ENCODE measurements around the gene DNAJC25. TPM values are rescaled to one million over a fixed set of nuclear protein-coding genes. Genes with fewer than 3 reads are reported as not detected.

The DNAJC25 gene
- 7.4 TPM for total RNA-seq (ENCODE audit: unreplicated experiment)
- long read RNA-seq, partial matches to known transcripts = 1 of 5 reads
- long read RNA-seq, other reads (novel, unspliced or antisense) = 0 of 5 reads

DNA sequence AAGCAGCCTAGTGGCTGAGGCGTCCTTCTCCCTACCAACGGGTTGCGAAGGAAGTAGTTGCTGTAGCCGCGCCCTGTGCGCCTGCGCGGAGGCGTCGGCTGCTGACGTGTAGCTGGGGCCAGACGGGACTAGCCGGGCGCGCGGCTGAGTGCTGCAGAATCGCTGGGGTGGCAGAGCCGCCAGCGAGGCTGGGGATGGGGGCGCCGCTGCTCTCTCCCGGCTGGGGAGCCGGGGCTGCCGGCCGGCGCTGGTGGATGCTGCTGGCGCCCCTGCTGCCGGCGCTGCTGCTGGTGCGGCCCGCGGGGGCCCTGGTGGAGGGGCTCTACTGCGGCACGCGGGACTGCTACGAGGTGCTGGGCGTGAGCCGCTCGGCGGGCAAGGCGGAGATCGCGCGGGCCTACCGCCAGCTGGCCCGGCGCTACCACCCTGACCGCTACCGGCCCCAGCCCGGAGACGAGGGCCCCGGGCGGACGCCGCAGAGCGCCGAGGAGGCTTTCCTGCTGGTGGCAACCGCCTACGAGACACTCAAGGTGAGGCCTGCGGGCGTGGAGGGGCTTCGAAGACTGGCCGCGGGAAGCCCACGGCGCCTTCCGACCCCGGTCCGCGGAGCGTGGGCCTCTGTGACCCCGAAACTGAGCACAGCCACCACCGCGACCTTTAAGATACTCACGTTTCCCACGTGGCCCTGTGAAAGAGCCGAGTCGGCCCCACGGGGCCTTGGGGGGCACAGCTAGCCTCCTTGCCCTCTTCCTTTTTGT lies at the start of gene DNAJC25:
Gene DNAJC25 (plus strand): TSS at position 121 of the 758 bp plus-strand sequence. CDS start 74 bp downstream, at position 195.
- peak; percentile 97 for DNase-seq
- Mint-ChIP-seq H3K27me3 (ENCODE audit: unreplicated experiment) (peaks cover 10% of the 10 kb centered on the region), H3K9me3 (ENCODE audit: unreplicated experiment) (peaks cover 16% of the 10 kb centered on the region), H3K4me1 (ENCODE audit: low read depth, unreplicated experiment) (peaks cover 14% of the 10 kb centered on the region), H3K4me3 (ENCODE audit: unreplicated experiment) (peak within 1 kb of the TSS; percentile 98), H3K27ac (ENCODE audit: unreplicated experiment) (peak within 1 kb of the TSS; percentile 93), H3K36me3 (ENCODE audit: unreplicated experiment) (no peaks in the 10 kb centered on the region)
- TF ChIP-seq, protein P1, sequence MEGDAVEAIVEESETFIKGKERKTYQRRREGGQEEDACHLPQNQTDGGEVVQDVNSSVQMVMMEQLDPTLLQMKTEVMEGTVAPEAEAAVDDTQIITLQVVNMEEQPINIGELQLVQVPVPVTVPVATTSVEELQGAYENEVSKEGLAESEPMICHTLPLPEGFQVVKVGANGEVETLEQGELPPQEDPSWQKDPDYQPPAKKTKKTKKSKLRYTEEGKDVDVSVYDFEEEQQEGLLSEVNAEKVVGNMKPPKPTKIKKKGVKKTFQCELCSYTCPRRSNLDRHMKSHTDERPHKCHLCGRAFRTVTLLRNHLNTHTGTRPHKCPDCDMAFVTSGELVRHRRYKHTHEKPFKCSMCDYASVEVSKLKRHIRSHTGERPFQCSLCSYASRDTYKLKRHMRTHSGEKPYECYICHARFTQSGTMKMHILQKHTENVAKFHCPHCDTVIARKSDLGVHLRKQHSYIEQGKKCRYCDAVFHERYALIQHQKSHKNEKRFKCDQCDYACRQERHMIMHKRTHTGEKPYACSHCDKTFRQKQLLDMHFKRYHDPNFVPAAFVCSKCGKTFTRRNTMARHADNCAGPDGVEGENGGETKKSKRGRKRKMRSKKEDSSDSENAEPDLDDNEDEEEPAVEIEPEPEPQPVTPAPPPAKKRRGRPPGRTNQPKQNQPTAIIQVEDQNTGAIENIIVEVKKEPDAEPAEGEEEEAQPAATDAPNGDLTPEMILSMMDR (IDR thresholded peaks at IDR 0.05; ENCODE audit: partially characterized antibody, unreplicated experiment) = no peak

DNA sequence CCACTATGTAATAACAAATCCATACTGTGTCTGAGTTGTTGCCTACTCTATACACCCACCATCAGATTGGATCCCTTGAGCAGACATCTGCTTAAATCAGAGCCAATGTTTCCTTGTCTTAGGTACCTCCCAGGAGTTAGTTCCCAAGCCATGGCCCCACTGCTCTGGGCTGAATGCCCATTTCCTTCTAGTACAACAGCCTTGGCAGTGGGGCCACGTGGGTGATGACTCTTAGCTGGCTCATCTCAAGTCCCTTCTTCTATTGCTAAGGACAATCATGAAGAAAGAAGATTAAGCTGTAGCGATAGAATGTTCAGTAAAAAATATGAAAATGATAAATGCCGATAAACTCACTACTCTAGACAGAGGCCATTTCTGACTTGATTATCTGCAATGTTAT lies 48.2 kb upstream of the DNAJC25 start:
- Mint-ChIP-seq H3K9me3 (ENCODE audit: unreplicated experiment) (peaks cover 2% of the 10 kb centered on the region), H3K36me3 (ENCODE audit: unreplicated experiment) (no peaks in the 10 kb centered on the region), H3K27ac (ENCODE audit: unreplicated experiment) (no peak overlapping the region), H3K4me1 (ENCODE audit: low read depth, unreplicated experiment) (no peaks in the 10 kb centered on the region), H3K27me3 (ENCODE audit: unreplicated experiment) (no peaks in the 10 kb centered on the region), H3K4me3 (ENCODE audit: unreplicated experiment) (no peak overlapping the region)
- no peak for DNase-seq
- TF ChIP-seq, protein P1 (IDR thresholded peaks at IDR 0.05; ENCODE audit: partially characterized antibody, unreplicated experiment) = no peak

DNA sequence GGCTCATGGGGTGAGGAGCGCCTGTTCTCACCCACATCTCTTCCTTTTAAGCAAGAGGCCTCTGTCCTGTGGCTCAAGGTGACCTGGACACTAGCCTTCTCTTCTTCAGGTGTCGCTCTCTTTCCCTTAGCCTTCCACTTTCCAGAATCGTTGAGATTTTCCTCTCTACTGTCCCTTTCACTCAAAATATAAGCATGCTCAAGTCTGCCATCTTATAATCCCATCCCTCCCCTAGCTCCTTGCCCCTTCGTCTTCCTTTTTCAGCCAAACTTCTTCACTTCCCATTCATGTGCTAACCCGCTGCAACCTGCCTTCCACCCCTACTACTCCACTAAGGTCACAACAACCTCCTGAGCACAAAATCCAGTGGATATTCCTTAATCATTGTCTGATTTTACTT lies 44.8 kb upstream of the DNAJC25 start:
- no peaks in the 10 kb centered on the region for H3K4me1 Mint-ChIP-seq (ENCODE audit: low read depth, unreplicated experiment)
- TF ChIP-seq, protein P1 (IDR thresholded peaks at IDR 0.05; ENCODE audit: partially characterized antibody, unreplicated experiment) = no peak
- H3K36me3 Mint-ChIP-seq (ENCODE audit: unreplicated experiment) = no peaks in the 10 kb centered on the region
- no peaks in the 10 kb centered on the region for H3K9me3 Mint-ChIP-seq (ENCODE audit: unreplicated experiment)
- no peak overlapping the region for H3K4me3 Mint-ChIP-seq (ENCODE audit: unreplicated experiment)
- H3K27me3 Mint-ChIP-seq (ENCODE audit: unreplicated experiment) = no peaks in the 10 kb centered on the region
- H3K27ac Mint-ChIP-seq (ENCODE audit: unreplicated experiment) = no peak overlapping the region
- DNase-seq = no peak

DNA sequence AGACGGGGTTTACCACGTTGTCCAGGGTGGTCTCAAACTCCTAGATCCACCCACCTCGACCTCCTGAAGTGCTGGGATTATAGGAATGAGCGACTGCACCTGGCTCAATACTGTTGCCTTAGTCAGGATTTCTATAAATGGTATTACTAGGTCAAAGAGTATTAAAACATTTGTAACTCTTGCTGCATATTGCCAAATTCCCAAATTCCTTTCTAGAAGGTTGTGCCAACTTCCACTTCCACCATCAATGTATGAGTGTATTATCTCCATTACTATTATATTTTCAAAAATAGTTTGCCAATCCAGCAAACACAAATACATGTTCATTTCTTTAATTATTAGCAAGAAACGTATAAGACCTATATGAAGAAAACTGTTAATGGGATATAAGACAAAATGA lies 42.3 kb upstream of the DNAJC25 start:
- H3K27me3 Mint-ChIP-seq (ENCODE audit: unreplicated experiment) = no peaks in the 10 kb centered on the region
- H3K36me3 Mint-ChIP-seq (ENCODE audit: unreplicated experiment) = no peaks in the 10 kb centered on the region
- H3K4me1 Mint-ChIP-seq (ENCODE audit: low read depth, unreplicated experiment) = no peaks in the 10 kb centered on the region
- H3K4me3 Mint-ChIP-seq (ENCODE audit: unreplicated experiment) = no peak overlapping the region
- DNase-seq = no peak
- no peaks in the 10 kb centered on the region for H3K9me3 Mint-ChIP-seq (ENCODE audit: unreplicated experiment)
- TF ChIP-seq, protein P1 (IDR thresholded peaks at IDR 0.05; ENCODE audit: partially characterized antibody, unreplicated experiment) = no peak
- no peak overlapping the region for H3K27ac Mint-ChIP-seq (ENCODE audit: unreplicated experiment)

Data from glutamatergic neuron (in vitro differentiated cells).